Coronary artery (tissue), 2 donors: ENCODE measurements around the gene MDGA2.

Source experiments
- DNase-seq: peaks from one replicate; pipeline ENCODE4 v3.0.0-alpha.2; 2017; ENCODE audit warnings: low spot score
- H3K27ac ChIP-seq, 2 donors: fragments of 200-600 bp; sonication (generic); one replicate each; pipeline ENCODE4 v1.5.1; 2016 to 2019
- H3K4me3 ChIP-seq: fragments of 200-600 bp; sonication (generic); 2 replicates; pipeline ENCODE4 v1.5.1; 2016; ENCODE audit warnings: mild to moderate bottlenecking, moderate library complexity
- CTCF ChIP-seq: fragments of 200-600 bp; sonication (generic); IDR thresholded peaks from one replicate; pipeline ENCODE4 v1.5.1; 2019; ENCODE audit warnings: antibody characterized with exemption

The MDGA2 gene

GRCh38 chr14:47590767-47591495, 84.5 kb downstream of the MDGA2 start:
- H3K4me3 ChIP-seq = no peak overlapping the region
- no peak for TF ChIP-seq CTCF
- no peak overlapping the region for H3K27ac ChIP-seq
- DNase-seq = no peak

GRCh38 chr14:47585447-47585846, 90.0 kb downstream of the MDGA2 start:
- Histone ChIP-seq H3K4me3 (no peak overlapping the region), H3K27ac (no peak overlapping the region)
- DNase-seq = no peak
- TF ChIP-seq CTCF = no peak

- Histone ChIP-seq H3K4me3 (no peak overlapping the region), H3K27ac (no peak overlapping the region)
- no peak for TF ChIP-seq CTCF
- no peak for DNase-seq
Observed at GRCh38 chr14:47567273-47567672, 108.1 kb downstream of the MDGA2 start.

GRCh38 chr14:47557894-47558293, 117.5 kb downstream of the MDGA2 start:
- no peak overlapping the region for H3K4me3 ChIP-seq
- TF ChIP-seq CTCF = no peak
- DNase-seq = no peak

GRCh38 chr14:47555333-47555732, 120.1 kb downstream of the MDGA2 start:
- TF ChIP-seq CTCF = no peak
- no peak for DNase-seq
- Histone ChIP-seq H3K4me3 (no peak overlapping the region), H3K27ac (no peak overlapping the region)

More at GRCh38 chr14:47557894-47558293, 117.5 kb downstream of the MDGA2 start:
- no peak overlapping the region for H3K27ac ChIP-seq

- no peak for DNase-seq
- H3K27ac ChIP-seq = no peak overlapping the region
- H3K4me3 ChIP-seq = no peak overlapping the region
- no peak for TF ChIP-seq CTCF
Observed at GRCh38 chr14:47549886-47550285, 125.5 kb downstream of the MDGA2 start.

- H3K4me3 ChIP-seq = no peak overlapping the region
- no peak for DNase-seq
- no peak overlapping the region for H3K27ac ChIP-seq
- no peak for TF ChIP-seq CTCF
Observed at GRCh38 chr14:47543459-47543858, 131.9 kb downstream of the MDGA2 start.
